Stimulated activated CD8-positive, alpha-beta memory T cell treated with anti-CD3 and anti-CD28 coated beads, Interleukin-12 subunit alpha, Interleukin-12 subunit beta, amount 100 ng/mL, for 1 hour (primary cell): ENCODE measurements around the gene UNKL.

ENCODE experiments used
- DNase-seq: peaks from one replicate; pipeline ENCODE4 v3.0.0-alpha.2; 2020; ENCODE audit warnings: low read depth

UNKL gene

DNA sequence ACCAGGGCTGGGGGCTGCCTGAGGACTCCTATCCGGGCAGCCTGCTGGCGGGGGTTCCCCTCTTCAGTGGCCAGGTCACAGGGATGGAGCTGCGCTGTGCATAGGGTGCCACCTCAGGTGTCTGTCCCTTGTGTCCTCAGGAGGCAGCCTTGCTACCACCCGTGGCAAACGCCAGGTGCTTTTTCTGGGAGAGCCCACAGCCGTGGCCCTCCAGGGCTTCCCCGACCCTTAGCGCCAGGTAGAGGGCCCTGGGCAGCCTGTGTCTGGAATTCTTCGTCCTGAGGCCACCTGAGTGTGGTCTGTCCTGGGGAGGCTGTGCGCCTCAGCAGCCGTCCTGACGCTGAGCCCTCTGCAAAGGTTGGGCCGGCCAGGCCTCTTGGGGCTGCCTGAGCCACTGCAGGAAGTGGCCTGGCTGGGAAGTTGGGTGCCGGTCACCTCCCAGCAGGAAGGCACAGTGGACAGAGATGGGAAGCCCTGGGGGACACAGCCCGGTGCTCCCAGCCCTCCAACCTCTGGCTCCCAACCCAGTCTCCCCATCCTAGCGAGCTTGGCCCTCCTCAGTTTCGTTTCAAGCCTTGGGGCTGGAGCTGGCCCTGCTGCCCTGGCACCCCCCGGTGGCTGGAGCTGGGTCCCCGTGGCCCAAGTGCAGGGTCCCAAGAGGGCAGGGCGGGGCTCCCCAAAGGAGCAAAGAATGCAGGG lies 88.7 kb downstream of the UNKL start:
- DNase-seq: no peak

DNA sequence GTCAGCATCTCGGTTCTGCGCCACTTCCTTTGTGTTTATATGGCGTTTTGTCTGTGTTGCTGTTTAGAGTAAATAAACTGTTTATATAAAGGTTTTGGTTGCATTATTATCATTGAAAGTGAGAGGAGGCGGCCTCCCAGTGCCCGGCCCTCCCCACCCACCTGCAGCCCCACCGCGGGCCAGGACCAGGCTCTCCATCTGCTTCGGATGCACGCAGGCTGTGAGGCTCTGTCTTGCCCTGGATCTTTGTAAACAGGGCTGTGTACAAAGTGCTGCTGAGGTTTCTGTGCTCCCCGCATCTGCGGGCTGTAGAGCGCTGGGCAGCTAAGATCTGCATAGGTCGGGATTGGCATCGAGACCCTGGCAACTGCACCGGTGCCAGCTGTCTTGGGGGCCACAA lies 89.2 kb downstream of the UNKL start:
- DNase-seq: no peak

DNA sequence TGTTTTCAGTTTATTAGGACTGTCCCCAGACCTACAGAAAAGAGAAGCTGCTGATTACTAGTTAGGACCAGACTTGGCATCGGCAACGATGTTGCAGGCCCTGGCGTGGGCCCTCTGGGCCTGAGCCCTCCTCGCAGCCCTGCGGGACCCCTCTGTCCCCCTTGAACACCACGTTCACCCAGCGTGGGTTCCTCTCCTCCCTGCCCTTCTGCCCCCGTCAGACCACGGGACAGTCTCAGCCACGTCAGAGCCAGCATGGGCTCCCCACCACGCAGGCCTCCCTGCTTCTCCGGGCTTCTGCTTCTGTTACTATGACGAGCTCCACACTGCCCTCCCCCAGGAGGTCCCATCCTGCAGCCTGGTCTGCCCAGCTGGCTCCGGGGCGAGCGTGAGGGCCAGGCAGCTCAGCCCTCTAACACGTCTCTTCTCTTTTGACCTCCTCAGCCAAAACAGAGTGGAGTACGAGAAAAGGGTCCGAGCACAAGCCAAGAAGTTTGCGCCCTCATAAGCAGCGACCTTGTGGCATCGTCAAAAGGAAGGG lies 90.1 kb downstream of the UNKL start:
- no peak for DNase-seq

DNA sequence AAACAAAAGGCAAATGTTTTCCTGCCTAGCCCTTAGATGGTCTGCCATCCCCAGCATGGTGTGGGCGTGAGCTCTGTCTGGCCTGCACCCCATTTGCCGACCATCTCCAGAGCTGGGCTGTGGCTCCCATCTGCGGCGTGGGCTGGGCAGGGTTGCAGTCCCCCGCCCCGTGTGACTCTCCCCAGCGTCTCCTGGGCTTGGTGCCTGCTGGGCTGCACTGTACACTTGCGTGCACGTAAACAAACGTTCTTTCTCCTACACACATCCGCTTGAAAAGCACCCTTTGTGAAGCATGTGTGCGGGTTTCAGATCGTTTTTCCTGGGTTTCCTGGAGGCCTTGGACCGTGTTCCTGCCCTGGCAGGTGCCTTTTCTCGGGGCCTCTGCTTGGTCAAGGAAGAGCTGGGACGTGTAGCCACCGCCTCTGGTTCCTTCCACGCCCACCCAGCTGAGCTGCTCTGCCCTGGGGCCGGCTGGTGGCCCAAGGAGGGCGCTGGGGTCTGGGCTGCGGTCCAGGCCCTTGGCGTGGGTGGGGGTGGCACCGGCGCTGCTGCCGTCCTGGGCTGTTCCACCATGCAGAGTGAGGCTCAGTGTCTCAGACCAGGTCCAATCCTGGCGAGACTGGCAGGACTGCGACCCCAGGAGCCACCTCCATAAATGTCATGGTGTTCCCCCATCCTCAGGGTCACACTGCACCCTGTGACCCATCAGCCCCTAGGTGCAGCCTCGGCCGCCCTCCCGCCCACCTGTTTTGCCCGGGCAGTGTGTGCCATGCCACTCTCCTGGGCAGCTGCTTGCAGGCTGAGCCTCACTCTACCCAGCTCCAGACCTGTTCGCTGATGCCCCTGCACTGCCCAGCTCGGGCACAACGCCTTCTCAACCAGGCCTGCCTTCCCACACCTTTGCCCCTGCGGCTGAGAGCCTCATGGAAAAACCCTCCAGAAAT lies 90.9 kb downstream of the UNKL start:
- DNase-seq: no peak

DNA sequence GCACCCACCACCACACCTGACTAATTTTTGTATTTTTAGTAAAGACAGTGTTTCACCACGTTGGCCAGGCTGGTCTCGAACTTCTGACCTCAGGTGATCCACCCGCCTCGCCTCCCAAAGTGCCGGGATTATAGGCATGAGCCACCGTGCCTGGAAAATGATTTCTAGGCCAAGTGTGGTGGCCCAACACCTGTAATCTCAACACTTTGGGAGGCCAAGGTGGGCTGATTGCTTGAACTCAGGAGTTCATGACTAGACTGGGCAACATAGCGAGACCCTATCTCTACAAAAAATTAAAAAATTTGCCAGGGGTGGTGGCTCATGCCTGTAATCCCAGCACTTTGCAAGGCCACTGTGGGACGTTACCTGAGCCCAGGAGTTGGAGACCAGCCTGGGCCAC lies 92.1 kb downstream of the UNKL start:
- no peak for DNase-seq

DNA sequence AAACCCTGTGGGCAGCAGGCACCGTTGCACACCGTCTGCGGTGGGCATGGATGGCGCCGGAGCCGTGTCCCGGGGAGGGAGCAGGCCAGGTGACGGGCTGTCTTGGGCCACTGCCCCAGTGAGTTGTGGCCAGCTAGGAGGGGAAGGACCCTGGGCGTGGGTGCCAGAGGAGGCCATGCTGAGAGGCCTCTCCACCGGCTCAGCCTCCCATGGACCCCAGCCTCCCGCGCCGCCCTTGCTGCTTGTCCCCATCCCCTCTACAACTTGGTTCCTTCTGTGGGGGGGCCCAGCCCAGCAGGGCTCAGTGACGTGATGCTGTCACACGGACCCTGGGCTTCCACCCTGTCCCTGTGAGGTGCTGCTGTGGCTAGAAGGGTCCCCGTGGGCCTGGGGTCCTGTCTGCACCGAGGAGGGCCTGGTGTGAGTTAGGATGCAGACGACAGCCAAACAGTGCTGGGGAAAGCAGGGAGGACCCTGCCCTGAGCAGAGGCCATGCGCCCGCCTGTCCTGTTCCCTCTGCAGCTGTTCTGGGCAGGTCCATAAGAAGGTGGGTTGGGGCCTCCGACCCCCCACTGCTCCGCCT lies 93.8 kb downstream of the UNKL start:
- DNase-seq: no peak

DNA sequence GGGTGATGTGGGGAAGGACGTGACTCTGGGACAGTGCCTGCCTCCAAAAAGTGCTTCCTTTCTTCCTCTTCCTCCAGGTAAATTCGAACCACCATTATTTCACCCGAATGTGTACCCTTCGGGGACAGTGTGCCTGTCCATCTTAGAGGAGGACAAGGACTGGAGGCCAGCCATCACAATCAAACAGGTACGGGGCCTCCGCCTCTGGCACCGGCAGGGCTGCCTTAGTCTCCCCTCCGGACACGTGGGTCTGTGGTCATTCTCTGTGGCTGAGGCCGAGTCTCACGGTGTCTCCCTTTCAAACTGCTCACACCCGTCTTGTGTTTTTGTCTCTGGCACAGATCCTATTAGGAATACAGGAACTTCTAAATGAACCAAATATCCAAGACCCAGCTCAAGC lies 94.4 kb downstream of the UNKL start:
- no peak for DNase-seq

DNA sequence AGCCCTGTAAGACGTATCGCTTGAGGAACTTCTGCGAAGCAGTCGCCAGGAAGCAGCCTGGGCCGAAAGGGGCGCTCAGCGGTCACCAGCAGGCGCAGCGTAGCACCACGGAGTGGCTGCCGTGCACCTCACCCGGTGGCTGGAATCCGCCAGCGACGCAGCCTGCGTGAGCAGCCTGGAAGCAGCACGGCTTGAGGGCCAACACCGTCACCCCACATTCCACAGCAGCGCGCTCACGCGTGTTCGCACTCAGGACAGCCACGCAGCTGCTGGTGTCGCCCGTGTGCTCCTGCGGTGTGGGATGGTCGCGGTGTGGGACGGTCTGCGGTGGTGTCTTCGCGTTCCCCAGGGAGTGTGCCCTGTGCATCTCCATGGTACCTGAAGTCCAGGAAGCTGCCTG lies 95.5 kb downstream of the UNKL start:
- DNase-seq: no peak

DNA sequence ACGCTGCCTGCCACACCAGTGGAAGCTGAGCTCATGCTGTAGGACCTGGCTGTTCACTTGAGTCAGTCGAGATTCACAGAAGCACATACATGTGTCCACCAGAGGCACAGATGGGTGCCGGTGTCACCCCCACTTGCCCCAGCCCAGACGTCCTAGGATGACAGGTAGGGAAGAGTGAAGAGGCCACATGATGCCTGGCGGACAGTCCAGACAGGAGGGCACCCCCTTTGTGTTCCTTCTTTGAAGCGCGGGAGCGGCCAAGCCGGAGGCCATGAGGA lies 96.3 kb downstream of the UNKL start:
- no peak for DNase-seq

DNA sequence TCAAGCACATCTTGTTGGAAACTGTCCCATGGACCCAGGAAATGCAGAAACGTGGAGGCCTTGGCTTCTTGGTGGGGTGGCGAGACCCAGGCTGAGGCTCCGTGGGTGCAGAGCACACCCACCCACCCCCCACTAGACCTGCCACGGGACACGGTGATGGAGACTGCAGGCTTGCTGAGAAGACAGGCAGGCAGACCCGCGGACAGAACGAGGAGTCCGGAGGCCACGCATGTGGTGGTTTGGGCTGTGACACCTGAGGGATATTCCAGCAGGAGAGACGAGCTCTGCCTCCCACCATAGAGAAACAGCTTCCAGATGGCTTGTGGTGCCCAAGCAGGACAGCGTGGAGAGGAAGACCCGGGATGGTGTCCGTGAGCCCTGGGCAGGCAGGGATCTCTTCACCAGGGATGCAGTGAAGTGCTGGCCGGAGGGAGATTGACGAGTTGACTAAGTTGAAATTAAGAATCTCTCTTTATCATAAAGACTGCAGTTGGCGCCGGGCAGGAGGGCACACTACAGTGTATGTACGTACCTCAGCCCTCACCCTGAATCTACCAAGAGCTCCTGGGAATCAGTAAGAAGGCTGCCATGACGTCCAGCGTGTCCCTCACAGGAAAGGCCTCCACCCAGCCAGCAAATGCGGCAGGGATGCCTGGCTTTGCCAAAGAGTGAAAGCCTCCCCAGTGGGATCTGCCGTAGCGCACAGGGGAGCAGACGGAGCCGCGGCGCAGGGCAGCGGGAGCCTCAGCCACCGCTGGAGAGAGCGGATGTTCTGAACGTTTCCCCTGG lies 96.8 kb downstream of the UNKL start:
- no peak for DNase-seq

DNA sequence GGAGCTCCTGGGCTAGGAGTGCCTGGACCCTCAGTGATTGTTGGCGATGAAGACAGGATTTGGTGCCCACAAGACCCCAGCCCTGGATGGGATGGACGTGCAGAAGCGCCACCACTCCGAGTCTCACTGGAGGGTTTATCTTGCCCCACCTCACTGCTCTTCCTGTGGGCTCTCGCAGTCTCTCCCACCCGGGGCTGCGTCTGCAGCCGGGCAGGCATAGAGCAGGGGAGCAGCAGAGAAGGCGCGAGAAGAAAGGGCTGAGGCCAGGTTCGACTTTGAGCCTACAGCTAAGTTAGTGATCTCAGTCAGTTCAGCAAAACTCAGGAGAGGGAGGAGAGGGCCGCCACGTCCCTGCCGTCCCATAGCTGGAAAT lies 98.5 kb downstream of the UNKL start:
- DNase-seq: no peak

DNA sequence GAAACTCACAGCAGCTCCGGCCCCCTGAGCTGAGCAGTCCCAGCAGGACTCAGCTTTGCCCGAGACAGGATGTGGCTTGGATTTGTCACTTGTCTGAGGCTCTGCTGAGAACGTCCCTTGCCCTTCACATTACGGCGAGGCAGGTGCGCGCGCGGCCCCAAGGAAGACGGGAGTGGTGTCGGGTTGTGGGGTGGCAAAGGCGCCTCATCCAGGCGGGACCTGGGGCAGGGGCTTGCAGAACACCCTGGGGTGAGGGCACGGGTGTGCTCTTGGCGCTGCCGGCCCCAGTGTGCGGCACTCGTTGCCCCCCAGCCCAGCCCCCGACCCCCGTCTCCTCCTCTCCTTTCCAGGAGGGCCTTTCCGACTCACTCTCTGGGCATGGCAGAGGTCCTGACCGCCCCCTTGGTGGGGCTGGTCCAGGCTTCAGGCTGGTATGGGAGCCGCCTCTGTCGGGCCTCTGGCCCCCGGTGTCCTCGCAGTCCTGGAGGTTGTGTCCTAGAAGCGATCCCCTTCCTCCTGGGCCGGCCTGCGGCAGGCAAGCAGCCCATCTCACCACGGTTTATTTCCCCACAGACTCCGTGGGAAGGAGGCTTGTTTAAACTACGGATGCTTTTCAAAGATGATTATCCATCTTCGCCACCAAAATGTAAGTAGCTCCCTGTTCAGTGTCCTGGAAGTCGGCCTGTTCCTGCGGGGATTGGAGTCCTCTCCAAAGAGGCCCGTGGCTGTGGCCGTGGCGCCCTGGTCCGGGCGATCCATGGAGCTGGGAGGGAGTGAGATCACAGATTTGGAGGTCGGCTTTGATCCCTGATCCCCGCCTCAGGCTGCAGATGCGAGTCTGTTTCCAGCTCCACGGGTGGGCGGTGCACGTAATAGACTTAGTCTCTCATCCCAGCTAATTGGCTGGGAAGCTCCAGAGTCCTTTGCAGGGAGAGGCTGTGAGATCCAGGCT lies 99.1 kb downstream of the UNKL start:
- DNase-seq: no peak

DNA sequence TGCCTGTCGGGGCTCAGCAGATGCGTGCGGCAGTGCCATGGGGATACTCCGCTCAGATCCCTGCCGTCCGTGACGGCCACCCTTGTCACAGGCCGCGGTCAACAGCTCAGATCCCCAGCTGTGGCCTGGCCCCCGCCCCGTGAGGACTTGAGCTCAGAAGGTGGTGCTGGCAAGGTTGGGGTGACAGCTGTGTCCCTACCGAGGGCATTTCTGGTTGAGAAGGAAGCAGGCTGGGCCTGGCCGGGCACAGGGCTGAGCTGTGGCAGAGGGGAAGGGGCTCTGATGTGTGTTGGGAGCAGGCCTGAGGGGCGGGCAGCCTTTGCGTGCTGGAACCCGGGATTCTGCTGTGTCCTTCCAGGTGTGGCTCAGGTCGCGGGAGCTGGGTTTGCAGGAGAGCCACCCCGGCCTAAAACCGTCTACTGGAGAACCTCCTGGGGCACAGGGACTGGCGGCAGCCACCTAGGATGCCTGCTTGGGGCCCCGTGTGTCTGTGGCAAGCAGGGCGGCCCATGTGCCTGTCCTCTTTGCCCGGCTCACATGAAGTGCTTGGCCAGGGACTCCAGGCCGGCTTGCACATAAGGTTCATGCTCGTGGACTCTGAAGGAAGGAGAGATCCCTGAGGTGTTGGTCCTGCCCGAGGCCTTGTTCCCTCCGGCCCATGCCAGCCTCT lies 100.0 kb downstream of the UNKL start:
- no peak for DNase-seq

DNA sequence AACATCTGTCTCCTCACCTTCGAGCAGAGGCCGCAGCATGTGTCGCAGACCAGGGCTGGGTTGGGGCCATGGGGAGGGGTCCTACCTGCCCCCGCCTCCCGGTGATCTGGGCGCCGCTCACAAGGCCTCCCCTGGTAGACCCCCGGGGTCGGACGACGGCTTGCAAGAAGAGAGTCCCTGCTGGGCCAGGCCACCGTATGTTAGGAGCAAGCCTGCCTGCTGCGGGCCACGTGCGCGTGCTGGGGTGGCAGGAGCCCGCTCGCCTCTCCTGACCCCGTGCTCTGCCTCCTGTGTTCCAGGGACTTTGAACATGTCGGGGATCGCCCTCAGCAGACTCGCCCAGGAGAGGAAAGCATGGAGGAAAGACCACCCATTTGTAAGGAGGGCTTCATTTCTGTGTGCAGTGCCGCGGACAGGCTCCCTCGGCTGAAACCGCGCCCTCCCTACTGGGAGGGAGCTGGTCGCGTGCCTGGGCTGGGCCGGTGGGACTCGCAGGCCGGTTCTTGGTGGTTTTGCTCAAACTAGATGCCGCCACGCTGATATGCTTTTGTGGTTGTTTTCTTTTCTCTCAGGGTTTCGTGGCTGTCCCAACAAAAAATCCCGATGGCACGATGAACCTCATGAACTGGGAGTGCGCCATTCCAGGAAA lies 100.7 kb downstream of the UNKL start:
- DNase-seq: no peak
